IPS-20b (cell line): ENCODE results near the gene TPCN1.
A peak's percentile ranks its signal among the peaks of the same experiment; 100 is the strongest.

ENCODE experiments used
- H3K27ac ChIP-seq: one replicate; pipeline ENCODE4 v1.5.1; 2013; ENCODE audit warnings: low read length
- H3K27me3 ChIP-seq: 2 replicates; pipeline ENCODE4 v1.6.1; 2013; ENCODE audit warnings: mild to moderate bottlenecking, low read length, inconsistent platforms; ENCODE audit not compliant: insufficient read depth
- H3K36me3 ChIP-seq: 2 replicates; pipeline ENCODE4 v1.6.1; 2013; ENCODE audit warnings: low read depth, mild to moderate bottlenecking, inconsistent platforms, low read length, moderate library complexity; ENCODE audit not compliant: insufficient read depth
- H3K4me1 ChIP-seq: 2 replicates; pipeline ENCODE4 v1.6.1; 2013; ENCODE audit warnings: mild to moderate bottlenecking, control low read depth, inconsistent platforms, low read length, moderate library complexity; ENCODE audit not compliant: insufficient read depth
- H3K4me3 ChIP-seq: 2 replicates; pipeline ENCODE4 v1.5.1; 2013; ENCODE audit warnings: mild to moderate bottlenecking, low read length, inconsistent platforms
- H3K9ac ChIP-seq: 2 replicates; pipeline ENCODE4 v1.6.1; 2013; ENCODE audit warnings: low read depth, mild to moderate bottlenecking, inconsistent platforms, low read length, moderate library complexity
- H3K9me3 ChIP-seq: 2 replicates; pipeline ENCODE4 v1.6.1; 2013; ENCODE audit warnings: mild to moderate bottlenecking, low read depth, low read length, inconsistent platforms; ENCODE audit not compliant: insufficient read depth

TPCN1 gene

DNA sequence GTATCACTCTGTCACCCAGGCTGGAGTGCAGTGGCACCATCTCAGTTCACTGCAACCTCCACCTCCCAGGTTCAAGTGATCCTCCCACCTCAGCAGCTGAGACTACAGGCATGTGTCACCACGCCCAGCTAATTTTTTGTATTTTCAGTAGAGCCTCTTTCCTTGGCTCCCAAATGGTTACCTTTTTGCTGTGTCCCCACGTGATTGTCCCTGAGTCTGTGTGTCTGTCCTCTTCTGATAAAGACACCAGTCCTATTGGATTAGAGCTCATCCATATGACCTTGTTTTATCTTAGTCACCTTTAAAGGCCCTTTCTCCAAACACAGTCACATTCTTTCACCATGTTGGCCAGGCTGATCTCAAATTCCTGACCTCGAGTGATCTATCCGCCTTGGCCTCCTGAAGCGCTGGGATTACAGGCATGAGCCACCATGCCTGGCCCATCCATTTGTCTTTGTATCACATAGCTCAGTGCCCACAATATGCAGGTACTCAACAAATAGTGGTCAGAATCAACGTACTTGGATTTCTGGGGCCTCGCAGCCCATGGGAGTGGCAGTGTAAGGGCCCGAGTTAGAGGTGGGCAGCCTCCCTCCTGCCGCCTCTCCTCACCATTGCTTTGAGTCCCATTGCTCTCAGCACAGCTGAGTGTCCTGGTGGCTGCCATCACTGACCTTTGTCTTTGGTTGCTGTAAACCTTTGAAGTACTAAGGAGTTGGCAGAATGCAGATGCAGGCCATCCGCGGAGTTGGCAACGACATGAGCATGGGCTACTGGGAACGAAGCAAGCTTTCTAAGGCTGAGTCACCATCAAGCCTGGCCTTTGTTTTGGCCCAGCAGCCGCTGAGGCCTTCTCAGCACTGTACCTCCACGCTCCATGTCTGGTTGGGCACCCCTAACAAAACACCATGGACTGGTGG is 9.3 kb downstream of the TPCN1 start:
- H3K9ac ChIP-seq, result no peak overlapping the region; the same call in 1 of the 2 replicates
- no peak overlapping the region for H3K27ac ChIP-seq
- peaks cover 36% of the 10 kb centered on the region for H3K36me3 ChIP-seq
- H3K4me1 ChIP-seq, result peaks cover 21% of the 10 kb centered on the region
- H3K4me3 ChIP-seq, result no peak overlapping the region
- no peaks in the 10 kb centered on the region for H3K9me3 ChIP-seq
- H3K27me3 ChIP-seq, result no peaks in the 10 kb centered on the region

GRCh38 chr12:113231235-113232088 is 10.2 kb downstream of the TPCN1 start:
- no peaks in the 10 kb centered on the region for H3K27me3 ChIP-seq
- H3K4me1 ChIP-seq, result peaks cover 21% of the 10 kb centered on the region
- H3K4me3 ChIP-seq, result no peak overlapping the region
- H3K9me3 ChIP-seq, result no peaks in the 10 kb centered on the region
- H3K27ac ChIP-seq, result no peak overlapping the region
- H3K9ac ChIP-seq, result peak overlapping the region; percentile 58; the same call in 1 of the 2 replicates
- peaks cover 36% of the 10 kb centered on the region for H3K36me3 ChIP-seq

- H3K4me3 ChIP-seq, result peak overlapping the region; percentile 43; the same call in 1 of the 2 replicates
- H3K4me1 ChIP-seq, result peaks cover 21% of the 10 kb centered on the region
- peaks cover 36% of the 10 kb centered on the region for H3K36me3 ChIP-seq
- H3K9me3 ChIP-seq, result no peaks in the 10 kb centered on the region
- H3K27me3 ChIP-seq, result no peaks in the 10 kb centered on the region
- peak overlapping the region; percentile 58; the same call in 1 of the 2 replicates for H3K9ac ChIP-seq
- H3K27ac ChIP-seq, result peak overlapping the region; percentile 1
Measured at GRCh38 chr12:113232089-113232839, 11.0 kb downstream of the TPCN1 start.

GRCh38 chr12:113232840-113233585 is 11.7 kb downstream of the TPCN1 start:
- H3K27ac ChIP-seq, result peak overlapping the region; percentile 1
- H3K4me1 ChIP-seq, result peaks cover 21% of the 10 kb centered on the region
- peaks cover 29% of the 10 kb centered on the region for H3K36me3 ChIP-seq
- peak overlapping the region; percentile 43; the same call in 1 of the 2 replicates for H3K4me3 ChIP-seq
- H3K9me3 ChIP-seq, result no peaks in the 10 kb centered on the region
- no peaks in the 10 kb centered on the region for H3K27me3 ChIP-seq
- peak overlapping the region; percentile 28; the same call in 1 of the 2 replicates for H3K9ac ChIP-seq

DNA sequence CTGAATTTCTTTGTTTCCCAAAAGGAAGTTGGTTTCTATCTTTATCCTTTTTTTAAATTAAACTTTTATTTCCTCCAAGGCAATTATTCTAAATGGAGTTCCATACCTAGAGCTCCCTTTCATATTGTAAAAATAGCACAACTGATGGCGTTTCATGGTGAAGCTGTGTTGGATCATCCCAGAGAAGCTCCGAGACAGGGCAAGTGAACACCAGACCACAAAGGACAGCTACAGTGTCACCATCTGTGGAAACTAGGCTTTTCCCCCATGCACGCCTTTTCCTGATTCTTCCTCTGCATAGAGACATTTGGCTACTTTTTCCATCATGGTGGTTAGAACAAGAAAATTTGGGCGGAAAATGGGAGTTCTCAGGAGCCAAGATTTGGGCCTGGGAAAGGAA is 12.7 kb downstream of the TPCN1 start:
- no peak overlapping the region for H3K27ac ChIP-seq
- H3K9me3 ChIP-seq, result no peaks in the 10 kb centered on the region
- H3K27me3 ChIP-seq, result no peaks in the 10 kb centered on the region
- H3K4me3 ChIP-seq, result no peak overlapping the region
- H3K4me1 ChIP-seq, result peaks cover 21% of the 10 kb centered on the region
- peaks cover 20% of the 10 kb centered on the region; the same call in 1 of the 2 replicates for H3K36me3 ChIP-seq
- H3K9ac ChIP-seq, result peak overlapping the region; percentile 24; the same call in 1 of the 2 replicates

DNA sequence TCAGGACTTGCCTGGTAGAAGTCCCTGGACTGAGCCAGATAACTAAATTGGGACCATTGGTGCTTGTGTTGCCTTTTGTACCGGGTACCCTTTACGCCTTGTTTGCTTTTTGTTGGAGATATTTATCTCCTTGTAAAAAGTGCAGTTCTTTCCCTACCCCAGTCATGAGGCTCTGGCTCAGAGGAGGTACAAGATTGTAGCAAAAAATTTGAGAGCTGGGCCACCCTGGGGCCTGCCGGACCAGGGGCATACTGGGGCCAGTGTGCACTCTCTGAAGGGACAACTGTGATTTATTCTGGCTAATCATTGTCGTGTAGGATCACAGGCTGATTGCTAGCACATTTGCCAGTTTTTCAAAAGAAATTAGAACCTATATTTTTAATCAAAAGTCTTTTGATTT is 13.2 kb downstream of the TPCN1 start:
- Histone ChIP-seq H3K9ac (no peak overlapping the region), H3K27ac (no peak overlapping the region), H3K4me1 (peaks cover 21% of the 10 kb centered on the region), H3K36me3 (peaks cover 19% of the 10 kb centered on the region; the same call in 1 of the 2 replicates), H3K9me3 (no peaks in the 10 kb centered on the region), H3K27me3 (no peaks in the 10 kb centered on the region), H3K4me3 (no peak overlapping the region)

GRCh38 chr12:113235976-113236375 is 14.7 kb downstream of the TPCN1 start:
- H3K4me3 ChIP-seq, result no peak overlapping the region
- no peak overlapping the region for H3K27ac ChIP-seq
- H3K9me3 ChIP-seq, result no peaks in the 10 kb centered on the region
- no peaks in the 10 kb centered on the region for H3K27me3 ChIP-seq
- H3K4me1 ChIP-seq, result peaks cover 21% of the 10 kb centered on the region
- H3K9ac ChIP-seq, result no peak overlapping the region
- H3K36me3 ChIP-seq, result peaks cover 10% of the 10 kb centered on the region; the same call in 1 of the 2 replicates

DNA sequence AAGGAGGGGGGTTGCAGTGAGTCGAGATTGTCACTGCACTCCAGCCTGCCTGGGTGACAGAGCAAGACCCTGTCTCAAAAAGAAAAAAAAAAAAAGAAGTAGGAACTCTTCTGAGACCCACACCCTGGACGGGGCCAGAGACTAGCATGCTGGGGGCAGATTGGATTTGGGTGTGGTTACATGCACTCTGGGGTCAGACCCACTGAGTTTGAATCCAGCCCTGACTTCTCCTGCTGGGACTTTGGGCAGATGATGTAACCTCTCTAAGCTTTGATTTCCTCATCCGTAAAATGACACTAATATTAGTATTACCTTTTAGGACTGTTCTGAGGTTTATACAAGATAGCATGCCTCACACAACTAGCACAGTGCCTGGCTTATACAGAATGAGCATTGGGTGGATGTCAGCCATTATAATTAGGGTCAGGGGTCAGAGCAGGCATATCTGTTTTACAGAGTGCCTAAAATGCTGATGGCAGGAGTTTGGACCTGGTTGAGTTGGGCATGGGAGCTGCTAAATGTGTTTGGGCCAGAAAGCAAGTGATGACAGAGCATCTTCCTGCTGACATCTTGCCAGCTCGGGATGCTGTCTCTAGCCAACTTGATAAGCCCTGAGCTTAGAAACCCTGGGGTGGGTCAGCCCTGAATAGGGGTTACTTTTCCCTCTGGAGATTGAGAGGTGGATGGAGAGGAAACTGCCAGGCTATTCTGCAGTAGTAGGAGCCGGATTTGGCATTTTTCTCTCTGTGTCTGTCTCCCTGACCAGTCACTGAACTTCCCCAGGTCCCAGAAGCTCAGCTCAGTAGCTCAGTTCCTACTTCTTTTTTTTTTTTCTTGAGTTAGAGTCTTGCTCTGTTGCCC is 15.5 kb downstream of the TPCN1 start:
- no peak overlapping the region for H3K4me3 ChIP-seq
- H3K27ac ChIP-seq, result no peak overlapping the region
- H3K9ac ChIP-seq, result no peak overlapping the region
- no peaks in the 10 kb centered on the region for H3K9me3 ChIP-seq
- no peaks in the 10 kb centered on the region for H3K27me3 ChIP-seq
- H3K4me1 ChIP-seq, result peaks cover 16% of the 10 kb centered on the region
- peaks cover 5% of the 10 kb centered on the region; the same call in 1 of the 2 replicates for H3K36me3 ChIP-seq

- Histone ChIP-seq H3K4me1 (peaks cover 7% of the 10 kb centered on the region; the same call in 1 of the 2 replicates), H3K9me3 (no peaks in the 10 kb centered on the region), H3K27me3 (no peaks in the 10 kb centered on the region), H3K9ac (no peak overlapping the region), H3K4me3 (no peak overlapping the region), H3K36me3 (no peaks in the 10 kb centered on the region), H3K27ac (no peak overlapping the region)
Measured at GRCh38 chr12:113237748-113238147, 16.5 kb downstream of the TPCN1 start.

- no peak overlapping the region for H3K4me3 ChIP-seq
- H3K4me1 ChIP-seq, result peaks cover 3% of the 10 kb centered on the region; the same call in 1 of the 2 replicates
- no peaks in the 10 kb centered on the region for H3K36me3 ChIP-seq
- H3K27me3 ChIP-seq, result no peaks in the 10 kb centered on the region
- H3K9me3 ChIP-seq, result no peaks in the 10 kb centered on the region
- H3K27ac ChIP-seq, result no peak overlapping the region
- H3K9ac ChIP-seq, result no peak overlapping the region
Measured at GRCh38 chr12:113238309-113238708, 17.0 kb downstream of the TPCN1 start.
